ENCODE results near the gene VTN. TPM values are rescaled to one million over a fixed set of nuclear protein-coding genes. Genes with fewer than 3 reads are reported as not detected.

VTN gene
- 100 to 1,000 TPM in 2 of 9 donors, 10 to 100 TPM in 7; 28.0 to 120 (median 67.3) TPM for total RNA-seq
- 10 to 100 TPM; 16.9 to 29.5 TPM for polyA plus RNA-seq
- long read RNA-seq, donor 1, transcript VTN-201 (8 exons, 2,149 nt): major isoform, 216 of 255 reads
- long read RNA-seq, donor 1, partial matches to known transcripts: 28 of 255 reads
- long read RNA-seq, donor 1, other reads (novel, unspliced or antisense): 11 of 255 reads
- long read RNA-seq, donor 2, transcript VTN-201 (8 exons, 2,149 nt): major isoform, 538 of 568 reads
- long read RNA-seq, donor 2, partial matches to known transcripts: 7 of 568 reads
- long read RNA-seq, donor 2, other reads (novel, unspliced or antisense): 23 of 568 reads
- long read RNA-seq, donor 3, transcript VTN-201 (8 exons, 2,149 nt): major isoform, 53 of 64 reads
- long read RNA-seq, donor 3, partial matches to known transcripts: 11 of 64 reads
- long read RNA-seq, donor 3, other reads (novel, unspliced or antisense): 0 of 64 reads

GRCh38 chr17:28370035-28370743 lies at the start of gene VTN:
Gene VTN (minus strand): TSS chr17:28370307. CDS start chr17:28370203, 104 bp downstream.
- ATAC-seq: peak; percentile 50 to 70 (median 58)
- peaks cover 7 to 39% (median 25%) of the 10 kb centered on the region in 12 donors for H3K4me1 ChIP-seq
- intact Hi-C loops (cut with DNase I): loop anchor here in 1 of 10 donors (10.0 kb wide), 1 partner anchor 55 kb away; the partner anchor contains the start of gene TMEM97
- H3K36me3 ChIP-seq: peaks cover 0 to 6% (median 0%) of the 10 kb centered on the region in 9 donors
- no peaks in the 10 kb centered on the region for H3K9me3 ChIP-seq
- TF ChIP-seq CTCF (IDR thresholded peaks at IDR 0.05): no peak
- H3K27ac ChIP-seq: peak within 1 kb of the TSS; percentile 47 to 86 (median 78)
- no peaks in the 10 kb centered on the region for H3K27me3 ChIP-seq
- DNase-seq: peak in 4 of 5 donors; percentile 66 to 87 (median 70)
- WGBS, 4 donors: 29 to 33% (median 32%) methylated on average over 8 of the region's 8 CpGs
- H3K4me3 ChIP-seq: peak within 1 kb of the TSS in 10 of 12 donors; percentile 47 to 85 (median 64)

GRCh38 chr17:28416703-28417311 lies 46.7 kb upstream of the VTN start:
- no peaks in the 10 kb centered on the region for H3K36me3 ChIP-seq
- no peaks in the 10 kb centered on the region for H3K9me3 ChIP-seq
- H3K4me1 ChIP-seq: peaks cover 0 to 6% (median 0%) of the 10 kb centered on the region in 12 donors
- TF ChIP-seq POLR2A (IDR thresholded peaks at IDR 0.05): no peak
- TF ChIP-seq CTCF (IDR thresholded peaks at IDR 0.05): peak; percentile 37 to 87 (median 54)
- 14 to 18% (median 16%) methylated on average over 10 to 13 of the region's 13 CpGs for WGBS, 4 donors
- peaks cover 0 to 8% (median 0%) of the 10 kb centered on the region in 9 donors for H3K27me3 ChIP-seq
- DNase-seq (peak in 4 of 5 donors; percentile 37 to 50 (median 44)), ATAC-seq (peak; percentile 74 to 78 (median 77))
- H3K4me3 ChIP-seq: no peak overlapping the region
- intact Hi-C loops (cut with DNase I): loop anchor here in 1 of 10 donors (10.0 kb wide), 1 partner anchor 58 kb away; the partner anchor contains the start of gene SLC13A2
- no peak overlapping the region for H3K27ac ChIP-seq

- H3K36me3 ChIP-seq: no peaks in the 10 kb centered on the region
- ATAC-seq: no peak
- TF ChIP-seq POLR2A (IDR thresholded peaks at IDR 0.05) (no peak), CTCF (IDR thresholded peaks at IDR 0.05) (no peak)
- H3K9me3 ChIP-seq: no peaks in the 10 kb centered on the region
- H3K4me1 ChIP-seq: peaks cover 0 to 6% (median 0%) of the 10 kb centered on the region in 12 donors
- 74 to 89% (median 84%) methylated on average over 3 of the region's 3 CpGs for WGBS, 4 donors
- H3K27me3 ChIP-seq: peaks cover 0 to 8% (median 0%) of the 10 kb centered on the region in 9 donors
- intact Hi-C loops (cut with DNase I): loop anchor here in 1 of 10 donors (10.0 kb wide), 1 partner anchor 59 kb away; the partner anchor contains the start of gene SLC13A2
- DNase-seq: no peak
- H3K27ac ChIP-seq: no peak overlapping the region
- H3K4me3 ChIP-seq: no peak overlapping the region
Observed at GRCh38 chr17:28415886-28416285, 45.8 kb upstream of the VTN start.
